KG1 (cell line): ENCODE results near the gene DGKI.

Source experiments
- DNase-seq: peaks from one replicate; lab custom pipeline; 2025; lab: John Stamatoyannopoulos, UW

DGKI gene

GRCh38 chr7:137846827-137847567 lies at the start of gene DGKI:
TSS of gene DGKI (minus strand) at chr7:137846974.
- DNase-seq, result no peak

- DNase-seq, result no peak
Observed at GRCh38 chr7:137895301-137896221, 48.8 kb upstream of the DGKI start.

GRCh38 chr7:137893143-137893742 lies 46.5 kb upstream of the DGKI start:
- DNase-seq, result no peak

- DNase-seq, result no peak
Observed at GRCh38 chr7:137891016-137891655, 44.4 kb upstream of the DGKI start.

- no peak for DNase-seq
Observed at GRCh38 chr7:137890449-137890921, 43.7 kb upstream of the DGKI start.

GRCh38 chr7:137888241-137888640 lies 41.5 kb upstream of the DGKI start:
- no peak for DNase-seq

- no peak for DNase-seq
Observed at GRCh38 chr7:137886746-137887145, 40.0 kb upstream of the DGKI start.

GRCh38 chr7:137886281-137886680 lies 39.5 kb upstream of the DGKI start:
- DNase-seq, result no peak

GRCh38 chr7:137885678-137886077 lies 38.9 kb upstream of the DGKI start:
- DNase-seq, result no peak

- no peak for DNase-seq
Observed at GRCh38 chr7:137882806-137883205, 36.0 kb upstream of the DGKI start.

- no peak for DNase-seq
Observed at GRCh38 chr7:137882261-137882668, 35.5 kb upstream of the DGKI start.

- DNase-seq, result no peak
Observed at GRCh38 chr7:137881607-137882260, 35.0 kb upstream of the DGKI start.

GRCh38 chr7:137880432-137880831 lies 33.7 kb upstream of the DGKI start:
- no peak for DNase-seq

- no peak for DNase-seq
Observed at GRCh38 chr7:137879357-137880158, 32.8 kb upstream of the DGKI start.

GRCh38 chr7:137878333-137878961 lies 31.7 kb upstream of the DGKI start:
- no peak for DNase-seq

- DNase-seq, result no peak
Observed at GRCh38 chr7:137877027-137877675, 30.4 kb upstream of the DGKI start.

- DNase-seq, result no peak
Observed at GRCh38 chr7:137875746-137876145, 29.0 kb upstream of the DGKI start.

GRCh38 chr7:137873979-137874777 lies 27.4 kb upstream of the DGKI start:
- no peak for DNase-seq

GRCh38 chr7:137873524-137873923 lies 26.8 kb upstream of the DGKI start:
- no peak for DNase-seq
